NK-92 treated with Interleukin-12 subunit alpha and Interleukin-12 subunit beta, amount 100 ng/mL, for 24 hours (cell line): ENCODE measurements around the gene AQR.
"Not testable (repeated sequence)": the region's sequence is repeated elsewhere in the genome, so short reads cannot be mapped to it uniquely, and the experiment has no call there.

Source experiments
- DNase-seq: peaks from one replicate; lab custom pipeline; 2025; lab: John Stamatoyannopoulos, UW

Gene AQR

DNA sequence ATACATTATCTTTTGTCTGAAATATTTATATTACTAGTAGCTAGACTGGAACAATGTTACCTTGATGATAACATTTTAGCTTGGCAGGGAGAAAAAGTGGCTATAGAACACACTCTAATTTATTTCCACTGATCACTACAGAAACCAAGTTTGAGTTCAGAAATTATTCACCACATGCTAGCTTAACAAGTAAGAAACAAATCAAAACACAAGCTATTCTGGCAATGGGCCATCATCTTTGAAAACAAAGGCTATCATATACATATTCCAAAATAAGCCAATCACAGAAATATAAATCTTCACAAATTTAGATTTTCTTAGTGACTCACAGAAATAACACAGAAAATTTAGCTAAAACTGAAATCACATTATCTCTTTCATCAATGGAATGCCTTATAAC is 17.1 kb downstream of the AQR start:
- DNase-seq: no peak

DNA sequence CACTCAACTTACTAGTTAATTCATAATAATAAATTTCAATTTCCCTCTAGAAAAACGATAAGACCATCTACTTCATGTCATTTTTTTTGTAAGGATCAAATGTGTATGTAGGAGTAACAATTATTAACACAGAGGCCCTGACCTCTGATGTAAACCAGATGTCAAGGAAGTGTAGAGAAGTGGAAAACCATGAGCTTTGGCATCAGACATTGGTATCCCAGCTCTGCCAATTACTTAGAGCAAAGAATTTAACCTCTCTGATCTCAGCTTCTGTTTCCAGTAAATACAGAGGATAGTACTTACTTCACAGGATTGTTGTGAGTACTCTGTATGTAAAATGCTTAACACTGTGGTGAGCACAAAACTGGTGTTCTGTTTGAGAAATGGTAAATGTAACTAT is 17.5 kb downstream of the AQR start:
- no peak for DNase-seq

DNA sequence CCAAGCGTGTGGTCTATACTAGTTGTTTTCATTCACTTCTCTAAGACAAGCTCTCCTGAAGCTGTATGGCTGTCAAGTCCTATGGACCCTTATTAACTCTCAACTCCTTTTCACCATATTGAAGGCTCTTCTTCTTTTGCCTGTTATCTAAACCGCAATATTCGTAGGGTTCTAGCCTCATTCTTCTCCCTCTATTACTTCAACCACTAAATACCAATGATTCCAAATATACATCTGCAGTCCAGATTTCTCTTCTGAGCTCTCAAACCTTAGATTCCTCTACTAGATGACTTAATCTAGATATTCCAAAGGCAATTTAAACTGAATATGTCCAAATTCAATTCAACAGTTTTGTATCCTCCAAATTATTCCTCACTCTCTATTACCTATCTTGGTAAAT is 24.6 kb downstream of the AQR start:
- no peak for DNase-seq

DNA sequence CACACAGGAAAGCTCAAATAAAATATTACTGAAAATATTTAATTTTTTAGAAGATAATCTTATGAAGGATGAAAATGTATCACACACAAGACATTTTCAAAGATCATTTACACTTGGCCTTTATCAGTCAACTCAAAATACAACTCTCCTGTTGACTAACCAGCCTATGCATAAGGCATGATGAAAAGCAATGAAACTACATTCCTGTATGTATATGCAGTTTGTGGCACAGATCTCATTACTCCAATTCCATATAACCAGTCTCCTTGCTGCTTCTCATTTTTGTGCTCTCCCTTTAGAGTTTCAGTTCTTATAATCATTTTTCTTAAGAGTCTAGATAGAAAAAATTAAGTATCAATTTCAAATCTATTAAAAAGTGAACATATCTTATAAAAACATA is 25.8 kb downstream of the AQR start:
- DNase-seq: no peak

DNA sequence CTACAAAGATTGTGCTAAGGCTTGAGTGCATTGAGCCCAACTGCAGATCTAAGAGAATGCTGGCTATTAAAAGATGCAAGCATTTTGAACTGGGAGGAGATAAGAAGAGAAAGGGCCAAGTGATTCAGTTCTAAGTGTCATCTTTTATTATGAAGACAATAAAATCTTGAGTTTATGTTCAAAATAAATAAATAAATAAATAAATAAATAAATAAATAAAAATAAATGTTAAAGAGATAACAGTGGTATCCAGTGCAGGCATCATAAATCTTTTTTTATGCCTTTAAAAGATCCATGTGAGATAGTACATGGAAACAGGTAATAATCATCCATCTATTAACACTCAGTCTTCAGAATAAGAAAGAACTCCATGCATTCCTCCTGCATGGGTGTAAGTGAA is 26.3 kb downstream of the AQR start:
- not testable (repeated sequence) for DNase-seq

DNA sequence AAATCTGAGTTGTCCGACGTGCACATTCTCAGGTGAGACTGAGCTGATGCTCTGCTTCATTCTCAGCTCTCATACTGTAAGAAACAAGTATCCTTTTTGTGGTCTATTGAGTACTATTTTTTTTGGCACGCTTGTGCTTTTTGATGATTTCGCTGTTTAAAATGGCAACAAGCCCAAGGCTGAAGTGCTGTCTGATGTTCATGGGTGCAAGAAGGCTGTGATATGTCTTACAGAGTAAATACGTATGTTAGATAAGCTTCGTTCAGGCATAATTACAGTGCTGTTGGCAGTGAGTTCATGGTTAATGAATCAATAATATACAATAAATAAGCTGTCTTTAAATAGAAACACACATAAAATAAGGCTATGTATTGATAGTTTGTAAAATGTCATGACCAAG is 27.2 kb downstream of the AQR start:
- DNase-seq: no peak

- DNase-seq: no peak
These were observed 27.7 kb downstream of the AQR start for GRCh38 chr15:34941831-34942230.

- no peak for DNase-seq
These were observed 28.3 kb downstream of the AQR start for GRCh38 chr15:34941185-34941698.

DNA sequence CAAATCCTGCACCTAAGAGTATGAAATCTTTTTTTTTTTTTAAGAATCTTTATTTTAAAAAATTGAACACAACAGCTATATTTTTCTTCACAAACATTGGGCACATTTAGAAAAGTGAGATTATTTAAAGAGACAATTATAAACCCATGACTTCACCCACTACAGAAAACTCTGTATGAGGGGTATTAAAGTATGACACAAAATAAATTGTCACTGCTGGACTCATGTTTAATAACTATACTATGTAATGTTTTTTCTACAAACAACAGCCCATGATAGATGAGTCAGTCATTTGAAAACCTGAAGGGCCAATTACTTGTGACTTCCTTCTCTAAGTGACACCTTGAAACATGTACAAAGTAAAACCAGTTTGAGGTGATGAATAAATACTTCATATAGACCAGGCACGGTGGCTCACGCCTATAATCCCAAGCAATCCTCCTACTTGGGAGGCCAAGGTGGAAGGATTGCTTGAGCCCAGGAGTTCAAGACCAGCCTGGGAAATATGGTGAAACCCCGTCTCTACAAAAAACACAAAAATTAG is 36.0 kb downstream of the AQR start:
- DNase-seq: no peak

- DNase-seq: not testable (repeated sequence)
These were observed 41.2 kb downstream of the AQR start for GRCh38 chr15:34928349-34928748.

- DNase-seq: no peak
These were observed 41.8 kb downstream of the AQR start for GRCh38 chr15:34927726-34928125.

DNA sequence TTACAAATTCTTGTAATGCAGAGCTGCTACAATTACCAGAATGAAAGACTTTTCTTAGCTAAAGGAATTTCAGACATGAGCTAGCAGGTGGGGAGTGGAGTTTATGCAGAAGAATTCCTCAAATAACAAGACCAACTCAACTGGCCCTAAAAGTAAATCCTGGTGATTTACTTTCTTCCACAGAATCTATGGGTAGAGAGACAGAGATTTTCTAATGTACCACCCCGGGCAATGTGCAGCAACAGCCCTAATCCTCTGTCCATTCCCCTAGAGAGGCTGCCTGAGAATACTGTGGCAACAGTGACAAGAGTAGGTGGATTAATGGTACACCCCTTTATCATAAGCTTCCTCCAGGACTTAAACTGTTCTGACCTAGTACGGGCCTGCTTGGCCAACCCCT is 55.2 kb downstream of the AQR start:
- DNase-seq: no peak

DNA sequence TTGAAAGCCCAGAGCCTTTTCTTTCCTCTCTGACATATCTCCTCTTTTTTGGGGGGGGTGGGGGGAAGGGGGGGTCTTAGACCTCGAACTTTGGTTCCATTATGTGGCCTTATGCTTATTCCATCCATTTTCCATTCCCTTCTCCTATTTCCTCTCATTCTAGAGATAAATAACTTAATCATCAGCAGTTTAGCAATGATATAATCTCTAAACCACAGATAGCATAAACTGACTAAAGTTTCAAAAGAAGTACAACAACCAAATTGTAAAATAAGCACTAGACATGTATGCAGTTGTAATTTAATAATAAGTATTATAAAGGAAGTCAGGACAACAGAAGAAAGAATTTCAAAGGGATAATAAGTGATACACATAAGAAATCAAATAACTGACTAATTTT is 64.5 kb downstream of the AQR start:
- DNase-seq: no peak

GRCh38 chr15:34904527-34904926 is 65.0 kb downstream of the AQR start:
- DNase-seq: no peak

DNA sequence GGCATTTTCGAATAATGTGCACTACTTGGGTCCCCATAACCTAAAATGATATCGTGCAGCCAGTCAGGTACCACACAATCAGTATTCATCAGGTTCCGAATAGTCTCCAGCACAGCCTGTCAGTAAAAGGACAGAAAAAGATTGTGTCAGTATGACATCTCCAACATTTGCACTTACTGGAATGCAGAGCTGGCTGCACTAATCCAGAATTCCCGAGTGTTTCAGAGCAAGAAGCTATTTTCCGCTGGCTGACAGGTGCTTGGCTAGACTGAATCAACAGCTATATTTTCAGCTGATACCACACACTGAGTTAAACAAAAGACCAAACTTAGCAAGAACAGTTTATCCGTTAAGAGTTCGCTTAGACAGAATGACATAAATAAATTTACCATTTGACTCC is 68.8 kb downstream of the AQR start:
- DNase-seq: no peak

- DNase-seq: no peak
These were observed 73.4 kb downstream of the AQR start for GRCh38 chr15:34896183-34896582.

GRCh38 chr15:34893967-34894366 is 75.6 kb downstream of the AQR start:
- no peak for DNase-seq

- no peak for DNase-seq
These were observed 76.5 kb downstream of the AQR start for GRCh38 chr15:34892963-34893591.

GRCh38 chr15:34890424-34890823 is 79.1 kb downstream of the AQR start:
- DNase-seq: no peak

GRCh38 chr15:34889476-34889875 is 80.1 kb downstream of the AQR start:
- no peak for DNase-seq

- DNase-seq: no peak
These were observed 83.4 kb downstream of the AQR start for GRCh38 chr15:34886134-34886533.

GRCh38 chr15:34883633-34884032 is 85.9 kb downstream of the AQR start:
- no peak for DNase-seq

DNA sequence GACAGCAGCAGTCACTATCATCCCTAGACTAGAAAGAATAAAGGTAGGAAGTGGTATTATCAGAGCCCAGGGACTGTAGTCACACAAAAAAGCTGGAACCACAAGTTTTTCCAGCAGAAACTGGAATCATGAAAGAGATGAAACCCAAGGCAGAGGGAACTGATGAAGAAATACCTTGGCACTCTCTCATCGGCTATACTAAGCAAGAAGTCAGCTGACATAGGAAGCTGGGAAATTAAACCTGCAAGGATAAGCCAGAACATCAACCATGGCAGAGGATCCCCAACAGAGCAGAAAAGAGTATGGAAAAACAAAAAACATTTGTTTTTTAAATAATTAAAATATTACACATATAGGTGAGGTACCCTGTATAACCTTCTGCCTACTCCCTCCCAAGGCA is 86.5 kb downstream of the AQR start:
- no peak for DNase-seq

- no peak for DNase-seq
These were observed 90.4 kb downstream of the AQR start for GRCh38 chr15:34879107-34879506.
